ENCODE results near the gene MEOX2. TPM values are rescaled to one million over a fixed set of nuclear protein-coding genes. Genes with fewer than 3 reads are reported as not detected.

MEOX2 gene
- polyA plus RNA-seq, 1 donor (not counting 4 experiments of a cell fraction or from before 2014, with no cell fraction given): not detected

DNA sequence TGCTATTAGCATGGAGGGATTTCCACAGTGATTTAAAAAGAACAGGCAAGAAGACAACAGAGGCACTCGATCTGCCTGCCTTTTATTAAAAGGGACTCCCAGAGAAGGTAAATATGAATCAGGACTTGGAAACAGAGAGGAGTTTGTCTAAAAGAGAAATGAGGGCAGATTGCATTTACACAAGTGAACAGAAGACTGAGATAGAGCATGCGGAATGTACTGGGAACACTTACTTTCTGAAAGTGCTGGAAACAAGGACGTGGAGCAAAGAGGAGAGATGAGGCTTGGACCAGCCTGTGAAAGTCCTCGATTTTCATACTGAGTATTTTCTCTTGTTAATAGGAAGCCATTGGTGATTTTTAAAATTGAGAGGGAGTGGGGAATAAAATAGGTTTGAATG lies 35.7 kb downstream of the MEOX2 start:
- Histone ChIP-seq H3K79me2 (ENCODE audit: control insufficient read depth, insufficient read depth, low read length) (no peaks in the 10 kb centered on the region), H3K4me3 (ENCODE audit: control insufficient read depth in 2 of 3, extremely low read depth in 1 of 3, insufficient read depth in 2 of 3, low read depth in 1 of 3, low read length in 3 of 3) (no peak overlapping the region), H2AFZ (ENCODE audit: control insufficient read depth, low read length) (no peak overlapping the region), H3K9ac (ENCODE audit: control insufficient read depth, extremely low read depth, insufficient read depth, low read length) (no peak overlapping the region), H3K4me2 (ENCODE audit: control insufficient read depth, extremely low read depth, insufficient read depth, low read depth, low read length) (no peak overlapping the region), H3K36me3 (ENCODE audit: control insufficient read depth in 2 of 2, extremely low read depth in 1 of 2, insufficient read depth in 2 of 2, low read length in 2 of 2) (no peaks in the 10 kb centered on the region), H3K27me3 (ENCODE audit: control insufficient read depth, extremely low read depth, insufficient read depth, low read length) (no peaks in the 10 kb centered on the region), H4K20me1 (ENCODE audit: control insufficient read depth, extremely low read depth, insufficient read depth, low read length) (no peaks in the 10 kb centered on the region), H3K4me1 (ENCODE audit: control insufficient read depth, extremely low read depth, insufficient read depth, low read length) (no peaks in the 10 kb centered on the region), H3K9me3 (ENCODE audit: control insufficient read depth, low read depth, low read length) (no peaks in the 10 kb centered on the region), H3K27ac (ENCODE audit: control insufficient read depth, insufficient read depth, low read length) (no peak overlapping the region), H3K9me1 (ENCODE audit: control insufficient read depth, extremely low read depth, insufficient read depth, low read length) (no peaks in the 10 kb centered on the region)
- DNase-seq (ENCODE audit: low read depth, low spot score) (no peak), FAIRE-seq (no peak)
- dilution Hi-C loops (cut with MboI; ENCODE audit: extremely low pct_ligation_motif_present, low sequenced_read_pairs): no loop called here
- TF ChIP-seq, protein P1, sequence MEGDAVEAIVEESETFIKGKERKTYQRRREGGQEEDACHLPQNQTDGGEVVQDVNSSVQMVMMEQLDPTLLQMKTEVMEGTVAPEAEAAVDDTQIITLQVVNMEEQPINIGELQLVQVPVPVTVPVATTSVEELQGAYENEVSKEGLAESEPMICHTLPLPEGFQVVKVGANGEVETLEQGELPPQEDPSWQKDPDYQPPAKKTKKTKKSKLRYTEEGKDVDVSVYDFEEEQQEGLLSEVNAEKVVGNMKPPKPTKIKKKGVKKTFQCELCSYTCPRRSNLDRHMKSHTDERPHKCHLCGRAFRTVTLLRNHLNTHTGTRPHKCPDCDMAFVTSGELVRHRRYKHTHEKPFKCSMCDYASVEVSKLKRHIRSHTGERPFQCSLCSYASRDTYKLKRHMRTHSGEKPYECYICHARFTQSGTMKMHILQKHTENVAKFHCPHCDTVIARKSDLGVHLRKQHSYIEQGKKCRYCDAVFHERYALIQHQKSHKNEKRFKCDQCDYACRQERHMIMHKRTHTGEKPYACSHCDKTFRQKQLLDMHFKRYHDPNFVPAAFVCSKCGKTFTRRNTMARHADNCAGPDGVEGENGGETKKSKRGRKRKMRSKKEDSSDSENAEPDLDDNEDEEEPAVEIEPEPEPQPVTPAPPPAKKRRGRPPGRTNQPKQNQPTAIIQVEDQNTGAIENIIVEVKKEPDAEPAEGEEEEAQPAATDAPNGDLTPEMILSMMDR (optimal IDR thresholded peaks at IDR 0.05 in 1 of 3, IDR thresholded peaks at IDR 0.05 in 1 of 3, conservative IDR thresholded peaks at IDR 0.05 in 1 of 3; ENCODE audit: extremely low read depth in 1 of 3, insufficient read depth in 2 of 3, low read length in 3 of 3): no peak
- no peak for TF ChIP-seq EZH2 (IDR thresholded peaks at IDR 0.05; ENCODE audit: low read length)

DNA sequence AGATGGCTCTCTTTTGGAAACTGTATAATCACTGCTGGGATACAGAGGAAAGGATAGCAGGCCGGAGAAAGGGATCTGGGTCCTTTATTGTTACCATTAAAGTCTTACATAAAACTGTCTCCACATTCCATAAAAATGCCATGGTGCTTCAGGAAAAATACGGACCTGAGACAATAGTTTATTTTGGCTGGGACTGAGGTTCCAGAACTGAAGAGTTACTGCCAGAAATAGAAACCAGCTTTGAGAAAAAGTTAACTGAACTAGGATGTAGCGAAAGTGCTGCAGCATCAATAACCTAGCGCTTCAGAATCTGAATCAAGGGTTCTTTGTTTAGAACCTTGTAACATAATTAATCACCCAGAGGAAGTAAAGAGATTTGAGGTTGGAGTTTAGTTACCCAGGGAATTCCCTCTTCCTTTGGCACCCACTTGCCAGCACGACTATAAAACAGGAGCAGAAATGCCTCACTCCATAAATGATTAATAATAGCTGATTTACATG lies 38.0 kb downstream of the MEOX2 start:
- no peak overlapping the region for H3K4me2 ChIP-seq (ENCODE audit: control insufficient read depth, extremely low read depth, insufficient read depth, low read depth, low read length)
- no peaks in the 10 kb centered on the region for H3K27me3 ChIP-seq (ENCODE audit: control insufficient read depth, extremely low read depth, insufficient read depth, low read length)
- no peak for TF ChIP-seq EZH2 (IDR thresholded peaks at IDR 0.05; ENCODE audit: low read length)
- TF ChIP-seq, protein P1 (optimal IDR thresholded peaks at IDR 0.05 in 1 of 3, IDR thresholded peaks at IDR 0.05 in 1 of 3, conservative IDR thresholded peaks at IDR 0.05 in 1 of 3; ENCODE audit: extremely low read depth in 1 of 3, insufficient read depth in 2 of 3, low read length in 3 of 3): no peak

More for the DNA sequence above, 38.0 kb downstream of the MEOX2 start:
- H3K79me2 ChIP-seq (ENCODE audit: control insufficient read depth, insufficient read depth, low read length): no peaks in the 10 kb centered on the region
- DNase-seq (ENCODE audit: low read depth, low spot score) (no peak), FAIRE-seq (no peak)
- H2AFZ ChIP-seq (ENCODE audit: control insufficient read depth, low read length): no peak overlapping the region
- no peaks in the 10 kb centered on the region for H3K4me1 ChIP-seq (ENCODE audit: control insufficient read depth, extremely low read depth, insufficient read depth, low read length)
- H4K20me1 ChIP-seq (ENCODE audit: control insufficient read depth, extremely low read depth, insufficient read depth, low read length): no peaks in the 10 kb centered on the region
- no peak overlapping the region for H3K9ac ChIP-seq (ENCODE audit: control insufficient read depth, extremely low read depth, insufficient read depth, low read length)
- no peak overlapping the region for H3K4me3 ChIP-seq (ENCODE audit: control insufficient read depth in 2 of 3, extremely low read depth in 1 of 3, insufficient read depth in 2 of 3, low read depth in 1 of 3, low read length in 3 of 3)
- H3K9me3 ChIP-seq (ENCODE audit: control insufficient read depth, low read depth, low read length): no peaks in the 10 kb centered on the region
- no peaks in the 10 kb centered on the region for H3K36me3 ChIP-seq (ENCODE audit: control insufficient read depth in 2 of 2, extremely low read depth in 1 of 2, insufficient read depth in 2 of 2, low read length in 2 of 2)
- dilution Hi-C loops (cut with MboI; ENCODE audit: extremely low pct_ligation_motif_present, low sequenced_read_pairs): no loop called here
- no peak overlapping the region for H3K27ac ChIP-seq (ENCODE audit: control insufficient read depth, insufficient read depth, low read length)
- H3K9me1 ChIP-seq (ENCODE audit: control insufficient read depth, extremely low read depth, insufficient read depth, low read length): no peaks in the 10 kb centered on the region
